PFSK-1 (cell line): ENCODE data around the gene GOLGA6L4. TPM values are rescaled to one million over a fixed set of nuclear protein-coding genes. Genes with fewer than 3 reads are reported as not detected.
"Not testable (repeated sequence)": the region's sequence is repeated elsewhere in the genome, so short reads cannot be mapped to it uniquely, and the experiment has no call there.

Experiments used
- FOXP2 ChIP-seq: optimal IDR thresholded peaks from 2 replicates; pipeline ENCODE3; 2011; ENCODE audit warnings: borderline replicate concordance, control low read depth, inconsistent platforms; ENCODE audit not compliant: insufficient read depth; ENCODE audit errors: extremely low read length, extremely low read depth
- POLR2AphosphoS5 ChIP-seq: IDR thresholded peaks from 2 replicates; pipeline ENCODE4 v1.6.1; 2012; ENCODE audit warnings: low read depth, mild to moderate bottlenecking, control low read depth, low read length, moderate library complexity
- SIN3A ChIP-seq: IDR thresholded peaks from 2 replicates; pipeline ENCODE4 v1.6.1; 2012; ENCODE audit warnings: mild to moderate bottlenecking, low read length, moderate library complexity, borderline replicate concordance; ENCODE audit not compliant: insufficient read depth
- polyA plus RNA-seq: library from polyadenylated mRNA; unstranded; fragments of >200 nt; gene quantifications from one replicate; pipeline ENCODE4 v1.2.1, GENCODE V29; 2012; ENCODE audit warnings: low read depth, missing spikeins; ENCODE audit not compliant: insufficient read length

The GOLGA6L4 gene, protein sequence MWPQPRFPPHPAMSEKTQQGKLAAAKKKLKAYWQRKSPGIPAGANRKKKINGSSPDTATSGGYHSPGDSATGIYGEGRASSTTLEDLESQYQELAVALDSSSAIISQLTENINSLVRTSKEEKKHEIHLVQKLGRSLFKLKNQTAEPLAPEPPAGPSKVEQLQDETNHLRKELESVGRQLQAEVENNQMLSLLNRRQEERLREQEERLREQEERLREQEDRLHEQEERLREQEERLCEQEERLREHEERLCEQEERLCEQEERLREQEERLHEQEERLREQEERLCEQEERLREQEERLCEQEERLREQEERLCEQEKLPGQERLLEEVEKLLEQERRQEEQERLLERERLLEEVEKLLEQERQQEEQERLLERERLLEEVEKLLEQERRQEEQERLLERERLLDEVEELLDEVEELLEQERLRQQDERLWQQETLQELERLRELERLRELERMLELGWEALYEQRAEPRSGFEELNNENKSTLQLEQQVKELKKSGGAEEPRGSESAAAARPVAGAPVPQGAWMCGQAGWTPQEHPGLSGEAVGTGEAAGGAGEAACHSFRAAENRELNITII
- 1.8 TPM for polyA plus RNA-seq

DNA sequence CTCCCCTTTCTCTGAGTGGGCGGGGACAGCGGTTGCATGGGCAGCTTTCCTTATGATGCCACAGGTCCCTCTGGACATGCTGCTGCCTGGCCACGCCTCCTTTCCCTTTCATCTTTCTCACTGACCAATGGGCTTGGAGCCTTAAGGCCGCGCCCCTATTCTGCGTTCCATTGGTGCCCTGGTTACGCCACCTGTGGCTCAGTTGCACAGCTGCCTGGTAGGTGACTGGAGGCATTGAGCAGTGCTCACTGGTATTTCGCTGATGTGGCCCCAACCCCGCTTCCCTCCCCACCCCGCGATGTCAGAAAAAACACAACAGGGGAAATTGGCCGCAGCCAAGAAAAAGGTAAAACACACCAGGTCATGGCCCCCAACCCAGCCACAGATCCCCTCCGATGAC, at the start of gene GOLGA6L4:
Gene GOLGA6L4, plus strand, starts transcription at position 201 of the 400 bp plus-strand sequence. Its CDS starts 62 bp downstream, at position 263.
- not testable (repeated sequence) for TF ChIP-seq FOXP2, SIN3A, POLR2AphosphoS5
